ENCODE data around the gene PLEKHA3. TPM values are rescaled to one million over a fixed set of nuclear protein-coding genes. Genes with fewer than 3 reads are reported as not detected.
A peak's percentile ranks its signal among the peaks of the same experiment; 100 is the strongest.

The PLEKHA3 gene
- total RNA-seq, 2 donors from 2014 or later, result 19.3 to 26.1 TPM

GRCh38 chr2:178476477-178476876 lies 3.8 kb upstream of the PLEKHA3 start:
- H3K4me1 ChIP-seq, result peaks cover 5% of the 10 kb centered on the region

DNA sequence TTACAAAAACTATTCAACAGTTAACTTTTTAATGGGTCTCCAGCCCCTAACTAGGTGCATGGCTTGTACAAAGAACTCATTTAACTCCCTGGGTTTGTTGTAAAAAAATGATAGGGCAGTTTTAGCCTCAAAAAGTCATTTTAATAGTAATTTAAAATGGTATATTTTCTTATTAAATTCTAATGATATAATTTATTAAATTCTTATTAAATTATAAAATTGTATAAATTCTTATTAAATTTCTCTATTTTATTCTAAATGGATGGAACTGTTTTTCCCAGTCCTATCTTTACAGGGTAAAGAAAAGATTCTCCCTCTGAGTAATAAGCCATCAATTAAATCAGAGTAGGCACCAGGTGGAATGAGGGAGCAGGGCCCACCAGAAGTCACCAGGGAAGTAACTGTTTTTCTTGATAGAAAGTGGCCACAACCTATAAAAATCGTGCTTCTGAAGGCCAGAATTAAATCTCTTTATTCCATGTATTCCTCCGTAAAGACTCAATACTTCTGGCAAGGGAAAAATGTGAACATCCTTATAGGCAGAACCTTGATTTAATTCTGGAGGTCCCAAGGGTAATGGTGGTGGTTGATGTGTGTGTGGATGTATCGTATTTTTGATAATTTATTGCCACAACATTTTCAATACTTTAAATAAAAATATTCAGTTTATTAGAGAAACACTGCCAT lies 2.7 kb upstream of the PLEKHA3 start:
- Histone ChIP-seq H3K36me3 (no peaks in the 10 kb centered on the region), H3K27me3 (no peaks in the 10 kb centered on the region), H3K4me3 (peak overlapping the region; percentile 42), H3K9me3 (no peaks in the 10 kb centered on the region), H3K4me1 (peaks cover 15% of the 10 kb centered on the region), H3K9ac (ENCODE audit: low read depth in 2 of 2, low read length in 2 of 2) (peak overlapping the region; percentile 76 to 98), H3K27ac (no peak overlapping the region)
- intact Hi-C loops (cut with DNase I), result no loop called here
- TF ChIP-seq CTCF (IDR thresholded peaks at IDR 0.05), result no peak
- DNase-seq, result no peak

More at GRCh38 chr2:178476477-178476876, 3.8 kb upstream of the PLEKHA3 start:
- no peak for DNase-seq
- Histone ChIP-seq H3K4me3 (no peak overlapping the region), H3K27ac (no peak overlapping the region), H3K36me3 (no peaks in the 10 kb centered on the region), H3K9ac (ENCODE audit: low read depth in 2 of 2, low read length in 2 of 2) (no peak overlapping the region), H3K9me3 (no peaks in the 10 kb centered on the region), H3K27me3 (no peaks in the 10 kb centered on the region)
- intact Hi-C loops (cut with DNase I), result no loop called here
- TF ChIP-seq CTCF (IDR thresholded peaks at IDR 0.05), result no peak

DNA sequence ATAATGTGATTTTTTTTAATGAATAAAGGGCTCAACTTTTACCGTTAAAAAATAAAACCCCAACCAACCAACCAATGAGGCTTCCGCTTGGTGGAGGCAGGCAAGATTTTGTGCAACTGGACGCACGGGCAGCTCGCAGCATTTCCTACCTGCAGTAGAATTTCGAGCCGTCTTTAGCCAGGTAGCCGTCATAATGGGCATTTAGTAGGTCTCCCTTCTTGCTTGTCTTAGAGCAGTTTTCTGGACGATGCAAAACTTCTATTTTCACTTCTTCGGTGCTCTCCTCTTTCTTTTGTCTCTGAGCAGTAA lies 2.2 kb upstream of the PLEKHA3 start:
- Histone ChIP-seq H3K36me3 (no peaks in the 10 kb centered on the region), H3K27ac (peak overlapping the region; percentile 97), H3K9ac (ENCODE audit: low read depth in 2 of 2, low read length in 2 of 2) (peak overlapping the region; percentile 76 to 98), H3K27me3 (no peaks in the 10 kb centered on the region), H3K4me3 (peak overlapping the region; percentile 42), H3K9me3 (no peaks in the 10 kb centered on the region), H3K4me1 (peaks cover 16% of the 10 kb centered on the region)
- no peak for TF ChIP-seq CTCF (IDR thresholded peaks at IDR 0.05)
- intact Hi-C loops (cut with DNase I), result no loop called here
- peak; percentile 29 for DNase-seq

DNA sequence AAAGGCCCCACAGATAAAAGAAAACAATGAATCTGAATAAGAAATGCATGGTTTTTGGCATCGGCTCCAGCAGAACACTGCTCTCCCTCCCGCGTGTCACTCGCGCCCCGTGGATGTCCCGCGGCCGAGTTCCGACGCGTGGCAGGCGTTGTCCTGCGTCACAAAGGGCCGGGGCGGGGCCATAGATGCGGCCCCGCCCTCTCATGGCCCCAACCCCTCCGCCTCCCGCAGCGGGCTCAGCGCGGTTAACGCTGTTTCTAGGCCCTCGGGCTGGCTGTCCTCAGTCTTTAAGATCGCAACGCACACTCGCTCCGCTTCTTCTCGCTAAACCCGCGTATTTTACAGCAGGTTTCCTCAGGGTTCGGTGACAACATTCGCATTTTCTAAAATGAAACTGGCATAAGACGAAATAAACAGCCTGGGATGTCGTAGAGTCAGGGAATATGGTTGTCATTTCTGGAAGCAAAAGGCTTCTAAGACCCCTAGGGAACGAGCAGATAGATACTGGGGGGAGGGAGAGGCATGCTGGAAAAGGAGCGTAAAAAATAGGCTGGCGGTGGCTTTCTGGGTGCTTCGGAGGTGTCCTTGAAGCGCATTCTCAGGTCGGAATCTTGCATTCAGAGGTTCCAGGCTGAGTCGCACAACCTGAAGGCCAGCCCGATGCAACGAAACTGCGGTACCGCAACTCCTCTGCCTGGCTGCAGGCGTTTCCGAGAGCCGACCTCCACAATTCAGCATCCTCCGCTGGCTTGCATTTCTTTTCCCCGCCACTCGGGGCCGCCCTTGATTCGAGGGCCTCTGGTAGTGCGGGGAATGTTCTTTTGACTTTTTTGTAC lies 1.6 kb upstream of the PLEKHA3 start, which contains the start of gene FKBP7:
FKBP7 (minus strand) TSS at position 162 of the 836 bp plus-strand sequence; CDS start at position 61, 101 bp downstream.
- peak within 1 kb of the TSS; percentile 97 for H3K27ac ChIP-seq
- no peaks in the 10 kb centered on the region for H3K27me3 ChIP-seq
- intact Hi-C loops (cut with DNase I), result no loop called here
- H3K9me3 ChIP-seq, result no peaks in the 10 kb centered on the region
- no peaks in the 10 kb centered on the region for H3K36me3 ChIP-seq
- H3K4me3 ChIP-seq, result peak within 1 kb of the TSS; percentile 42
- H3K4me1 ChIP-seq, result peaks cover 16% of the 10 kb centered on the region
- peak; percentile 90 for DNase-seq
- peak within 1 kb of the TSS; percentile 76 to 98 for H3K9ac ChIP-seq (ENCODE audit: low read depth in 2 of 2, low read length in 2 of 2)
- peak; percentile 67 for TF ChIP-seq CTCF (IDR thresholded peaks at IDR 0.05)

DNA sequence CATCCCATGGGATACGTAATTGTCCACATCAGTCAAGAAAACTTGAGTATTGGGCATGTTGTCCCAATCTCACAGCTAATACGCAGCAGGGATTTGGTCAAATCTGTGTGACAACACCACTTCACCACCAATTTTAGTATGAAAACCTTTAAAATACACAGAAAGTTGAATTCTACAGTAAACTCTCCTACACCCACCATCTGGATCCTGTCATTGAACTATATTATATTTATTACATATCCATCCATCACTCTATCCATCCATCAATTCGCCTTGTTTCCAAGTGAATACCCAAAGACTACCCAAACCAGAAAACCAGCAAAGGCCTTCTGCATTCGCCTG lies 1.0 kb upstream of the PLEKHA3 start:
- intact Hi-C loops (cut with DNase I), result no loop called here
- no peak for TF ChIP-seq CTCF (IDR thresholded peaks at IDR 0.05)
- Histone ChIP-seq H3K9me3 (no peaks in the 10 kb centered on the region), H3K9ac (ENCODE audit: low read depth in 2 of 2, low read length in 2 of 2) (peak overlapping the region; percentile 25 to 98), H3K27ac (peak overlapping the region; percentile 97), H3K4me3 (peak overlapping the region; percentile 42), H3K36me3 (no peaks in the 10 kb centered on the region), H3K4me1 (peaks cover 16% of the 10 kb centered on the region), H3K27me3 (no peaks in the 10 kb centered on the region)
- DNase-seq, result no peak
